Measurements from ENCODE around the gene SLC44A5.

DNA sequence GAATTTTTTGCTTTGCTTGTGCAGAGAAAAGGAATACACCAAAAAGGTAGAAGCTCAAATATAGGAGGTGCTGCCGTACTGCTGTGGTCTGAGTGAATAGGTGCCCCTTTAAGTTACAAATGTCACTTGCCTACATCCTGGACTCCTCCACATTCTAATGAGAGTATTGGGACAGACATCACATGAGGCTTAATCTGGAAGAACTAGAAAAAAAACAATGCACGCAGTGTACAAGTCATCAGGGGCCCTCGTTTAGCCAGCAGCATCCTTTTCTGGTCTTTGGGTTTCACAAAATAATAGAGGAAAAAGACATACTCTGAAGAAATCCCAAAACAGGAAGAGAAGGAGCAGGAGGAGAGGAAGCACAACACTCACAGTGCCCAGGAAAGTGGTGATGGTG lies 89.3 kb downstream of the SLC44A5 start:
- TF ChIP-seq, protein P1, sequence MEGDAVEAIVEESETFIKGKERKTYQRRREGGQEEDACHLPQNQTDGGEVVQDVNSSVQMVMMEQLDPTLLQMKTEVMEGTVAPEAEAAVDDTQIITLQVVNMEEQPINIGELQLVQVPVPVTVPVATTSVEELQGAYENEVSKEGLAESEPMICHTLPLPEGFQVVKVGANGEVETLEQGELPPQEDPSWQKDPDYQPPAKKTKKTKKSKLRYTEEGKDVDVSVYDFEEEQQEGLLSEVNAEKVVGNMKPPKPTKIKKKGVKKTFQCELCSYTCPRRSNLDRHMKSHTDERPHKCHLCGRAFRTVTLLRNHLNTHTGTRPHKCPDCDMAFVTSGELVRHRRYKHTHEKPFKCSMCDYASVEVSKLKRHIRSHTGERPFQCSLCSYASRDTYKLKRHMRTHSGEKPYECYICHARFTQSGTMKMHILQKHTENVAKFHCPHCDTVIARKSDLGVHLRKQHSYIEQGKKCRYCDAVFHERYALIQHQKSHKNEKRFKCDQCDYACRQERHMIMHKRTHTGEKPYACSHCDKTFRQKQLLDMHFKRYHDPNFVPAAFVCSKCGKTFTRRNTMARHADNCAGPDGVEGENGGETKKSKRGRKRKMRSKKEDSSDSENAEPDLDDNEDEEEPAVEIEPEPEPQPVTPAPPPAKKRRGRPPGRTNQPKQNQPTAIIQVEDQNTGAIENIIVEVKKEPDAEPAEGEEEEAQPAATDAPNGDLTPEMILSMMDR (IDR thresholded peaks at IDR 0.05) = no peak
- TF ChIP-seq EZH2 (IDR thresholded peaks at IDR 0.05; ENCODE audit: borderline replicate concordance, insufficient read depth, low read depth, low read length, poor library complexity, severe bottlenecking) = no peak
